Measurements from ENCODE around the gene FOXO3. TPM values are rescaled to one million over a fixed set of nuclear protein-coding genes. Genes with fewer than 3 reads are reported as not detected.
A peak's percentile ranks its signal among the peaks of the same experiment; 100 is the strongest.

Gene FOXO3
- total and polyA plus RNA-seq, 2 of the 8 experiments (the other 6 are each of a cell fraction or from before 2014, with no cell fraction given), result 13.1 to 19.3 TPM

DNA sequence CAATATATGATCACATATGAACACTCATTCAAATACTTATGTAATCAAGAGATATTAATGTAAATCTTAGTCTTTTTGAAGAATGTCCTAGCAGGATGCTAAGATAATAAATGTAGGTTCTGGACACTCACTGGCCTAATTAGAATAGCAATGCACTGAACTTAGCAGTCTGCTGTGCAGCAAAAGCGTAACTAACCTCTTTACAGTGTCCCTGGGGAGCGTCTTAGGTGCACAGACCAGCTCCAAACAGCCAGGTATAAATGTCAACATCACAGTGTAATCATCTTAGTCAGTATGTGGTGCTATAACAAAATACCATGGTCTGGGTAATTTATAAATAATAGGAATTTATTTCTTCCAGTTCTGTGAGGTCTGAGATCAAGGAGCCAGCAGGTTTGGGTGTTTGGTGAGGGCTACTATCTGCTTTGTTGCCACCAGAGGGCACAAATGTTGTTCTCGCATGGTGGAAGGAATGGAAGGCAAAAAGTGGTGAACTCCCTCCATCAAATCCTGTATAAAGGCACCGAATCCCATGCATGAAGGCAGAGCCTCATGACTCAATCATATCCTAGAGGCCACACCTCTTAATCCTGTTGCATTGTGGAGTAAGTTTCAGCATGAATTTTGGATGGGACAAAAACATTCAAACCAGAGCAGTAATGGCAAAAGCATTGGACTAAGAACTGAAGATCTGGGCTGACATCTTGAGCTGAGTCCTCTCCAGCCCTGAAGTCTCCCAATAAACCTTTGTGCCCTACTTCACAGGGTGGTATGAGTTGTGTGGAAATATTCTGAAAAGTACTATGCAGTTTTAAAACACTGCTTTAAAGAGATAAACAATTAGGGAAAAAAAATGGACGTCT, 41.8 kb upstream of the FOXO3 start:
- peak; percentile 88 for FAIRE-seq
- H3K27ac ChIP-seq (ENCODE audit: low read depth, low read length), result no peak overlapping the region

More for the DNA sequence above, 41.8 kb upstream of the FOXO3 start:
- Histone ChIP-seq H2BK20ac (ENCODE audit: low read length) (no peak overlapping the region), H2BK15ac (ENCODE audit: low read length) (no peak overlapping the region), H3K4me3 (ENCODE audit: extremely low read depth in 1 of 4, insufficient read depth in 2 of 4, low read depth in 3 of 4, low read length in 4 of 4) (no peak overlapping the region), H3K79me1 (ENCODE audit: low read depth, low read length) (no peaks in the 10 kb centered on the region), H3K18ac (ENCODE audit: extremely low read depth, low read length) (no peak overlapping the region), H2BK5ac (ENCODE audit: low read depth, low read length) (no peak overlapping the region), H4K91ac (replicated peaks; ENCODE audit: insufficient read length, low read length) (no peak overlapping the region), H3K56ac (replicated peaks; ENCODE audit: insufficient read length, low read depth, low read length) (no peak overlapping the region), H3K9ac (replicated peaks in 1 of 4; ENCODE audit: extremely low read depth in 1 of 4, low read depth in 3 of 4, low read length in 3 of 4) (no peak overlapping the region), H3K23me2 (ENCODE audit: low read depth, low read length) (no peaks in the 10 kb centered on the region), H2AFZ (ENCODE audit: low read length) (no peak overlapping the region), H4K5ac (ENCODE audit: insufficient read length, low read depth, low read length) (no peak overlapping the region), H2BK12ac (ENCODE audit: low read depth, low read length) (no peak overlapping the region), H3K4me1 (replicated peaks in 1 of 4; ENCODE audit: control insufficient read depth in 3 of 4, insufficient read depth in 4 of 4, low read length in 3 of 4) (no peaks in the 10 kb centered on the region), H4K8ac (ENCODE audit: extremely low read depth, insufficient read depth, low read length) (no peak overlapping the region), H3K4me2 (ENCODE audit: insufficient read depth in 1 of 2, low read depth in 2 of 2, low read length in 2 of 2) (no peak overlapping the region), H3K23ac (ENCODE audit: insufficient read length) (no peak overlapping the region), H4K20me1 (replicated peaks in 1 of 2; ENCODE audit: control insufficient read depth in 1 of 2, insufficient read depth in 2 of 2, low read length in 2 of 2) (no peaks in the 10 kb centered on the region), H3K14ac (ENCODE audit: insufficient read length) (no peak overlapping the region), H2BK120ac (replicated peaks; ENCODE audit: low read depth, low read length) (no peak overlapping the region), H3K36me3 (ENCODE audit: control insufficient read depth in 2 of 4, insufficient read depth in 4 of 4, low read length in 3 of 4) (no peaks in the 10 kb centered on the region), H2AK5ac (ENCODE audit: low read depth, low read length) (no peak overlapping the region), H3K79me2 (ENCODE audit: control insufficient read depth in 1 of 2, insufficient read depth in 2 of 2, low read length in 2 of 2) (no peaks in the 10 kb centered on the region), H3K4ac (replicated peaks; ENCODE audit: insufficient read length, low read depth, low read length) (no peak overlapping the region), H3K9me3 (ENCODE audit: insufficient read depth in 2 of 2, low read depth in 1 of 2, low read length in 1 of 2) (no peaks in the 10 kb centered on the region), H3K27me3 (replicated peaks in 1 of 4; ENCODE audit: control insufficient read depth in 3 of 4, extremely low read depth in 1 of 4, insufficient read depth in 3 of 4, low read length in 3 of 4) (no peaks in the 10 kb centered on the region)
- ChIA-PET POLR2A (ENCODE audit: partially characterized antibody) (interaction anchor here (0.8 kb wide), 1 partner anchor 414 kb away, joined by 3 read pairs; no protein-coding TSS in a partner anchor), CTCF (ENCODE audit: partially characterized antibody) (interaction anchor here (0.7 to 3.3 kb wide), 20 partner anchors 10 to 552 kb away, joined by 3 to 17 read pairs (median 4); no protein-coding TSS in a partner anchor)
- TF ChIP-seq CBX8 (IDR thresholded peaks at IDR 0.05; ENCODE audit: borderline replicate concordance, low read depth, low read length), result no peak
- peak; percentile 55 to 72 for TF ChIP-seq RAD21 (IDR thresholded peaks at IDR 0.05 in 1 of 2, conservative IDR thresholded peaks at IDR 0.05 in 1 of 2; ENCODE audit: low read depth in 2 of 2, low read length in 2 of 2)
- 0 out of 2 replicates have a peak, but pooled peaks have one; percentile 13 for TF ChIP-seq MAX (IDR thresholded peaks at IDR 0.05)
- peak; percentile 57; the same call in 1 of the 2 replicates for TF ChIP-seq YY1 (IDR thresholded peaks at IDR 0.05; ENCODE audit: low read depth, low read length)
- no peak for TF ChIP-seq TBP (IDR thresholded peaks at IDR 0.05; ENCODE audit: low read depth, low read length)
- no peak for TF ChIP-seq NANOG (IDR thresholded peaks at IDR 0.05; ENCODE audit: insufficient read depth, low read depth, low read length, poor library complexity, severe bottlenecking)
- TF ChIP-seq CTCF (IDR thresholded peaks at IDR 0.05; ENCODE audit: control extremely low read depth in 1 of 3, insufficient read depth in 1 of 3, low read depth in 1 of 3, low read length in 3 of 3), result peak; percentile 51 to 77 (median 70)
- 82% methylated on average over 5 of the region's 5 CpGs; no CpG with 5 or more reads in 1 of the 2 experiments for WGBS, 2 experiments (ENCODE audit: extremely low coverage in 1 of 2, insufficient coverage in 1 of 2, insufficient read length in 1 of 2, insufficient replicate concordance in 2 of 2, low coverage in 1 of 2, low lambda C conversion rate in 2 of 2, missing lambda C conversion rate in 1 of 2)
- DNase-seq (ENCODE audit: low read depth in 1 of 2, low spot score in 2 of 2), result no peak
